GM18498 (cell line): Measurements from ENCODE around the gene PUS1.
"Not testable (repeated sequence)": the region's sequence is repeated elsewhere in the genome, so short reads cannot be mapped to it uniquely, and the experiment has no call there.

Experiments
- ATAC-seq: cut with Tn5 transposase; IDR thresholded peaks from one replicate; pipeline ENCODE4 v1.9.1; 2021; ENCODE audit warnings: mild to moderate bottlenecking, moderate library complexity; ENCODE audit not compliant: unreplicated experiment

The PUS1 gene

GRCh38 chr12:131959116-131959515 lies 30.0 kb downstream of the PUS1 start:
- no peak for ATAC-seq

GRCh38 chr12:131959641-131960589 lies 30.8 kb downstream of the PUS1 start:
- ATAC-seq: no peak

DNA sequence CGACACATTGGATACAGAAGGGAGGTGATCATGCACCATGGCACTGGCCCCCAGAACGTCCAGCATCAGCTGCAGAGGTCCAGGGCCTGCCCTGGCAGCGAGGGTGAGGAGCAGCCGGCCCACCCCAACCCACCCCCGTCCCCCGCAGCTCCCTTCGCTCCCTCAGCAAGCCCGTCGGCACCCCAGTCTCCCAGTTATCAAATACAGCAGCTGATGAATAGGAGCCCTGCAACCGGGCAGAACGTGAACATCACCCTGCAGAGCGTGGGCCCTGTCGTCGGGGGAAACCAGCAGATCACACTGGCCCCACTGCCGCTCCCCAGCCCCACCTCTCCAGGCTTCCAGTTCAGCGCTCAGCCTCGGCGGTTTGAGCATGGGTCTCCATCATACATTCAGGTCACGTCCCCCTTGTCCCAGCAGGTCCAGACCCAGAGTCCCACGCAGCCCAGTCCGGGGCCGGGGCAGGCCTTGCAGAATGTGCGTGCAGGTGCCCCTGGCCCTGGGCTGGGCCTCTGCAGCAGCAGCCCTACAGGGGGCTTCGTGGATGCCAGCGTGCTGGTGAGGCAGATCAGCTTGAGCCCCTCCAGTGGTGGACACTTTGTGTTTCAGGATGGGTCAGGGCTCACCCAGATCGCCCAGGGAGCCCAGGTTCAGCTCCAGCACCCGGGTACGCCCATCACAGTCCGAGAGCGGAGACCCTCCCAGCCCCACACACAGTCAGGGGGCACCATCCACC lies 31.7 kb downstream of the PUS1 start:
- not testable (repeated sequence) for ATAC-seq

GRCh38 chr12:131961328-131961727 lies 32.3 kb downstream of the PUS1 start:
- ATAC-seq: not testable (repeated sequence)

GRCh38 chr12:131962069-131962468 lies 33.0 kb downstream of the PUS1 start:
- no peak for ATAC-seq

GRCh38 chr12:131963381-131963780 lies 34.3 kb downstream of the PUS1 start:
- no peak for ATAC-seq

DNA sequence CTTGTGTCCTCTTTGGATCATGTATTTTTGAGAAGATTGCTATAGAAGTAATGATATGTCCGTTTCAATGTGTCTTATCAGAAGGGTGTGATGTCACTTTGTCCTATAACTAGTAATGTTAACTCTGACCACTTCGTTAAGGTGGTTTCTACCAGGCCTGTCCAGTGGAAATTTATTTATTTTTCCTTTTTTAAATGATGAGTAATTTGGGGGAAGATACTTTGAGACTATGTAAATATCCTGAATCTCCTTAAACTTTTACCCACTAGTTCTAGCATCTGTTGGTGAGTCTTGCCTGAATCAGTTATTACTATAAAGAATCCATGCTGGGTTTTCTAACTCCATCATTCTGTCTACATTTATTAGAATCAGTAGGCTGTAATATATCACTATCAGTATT lies 36.0 kb downstream of the PUS1 start:
- no peak for ATAC-seq

DNA sequence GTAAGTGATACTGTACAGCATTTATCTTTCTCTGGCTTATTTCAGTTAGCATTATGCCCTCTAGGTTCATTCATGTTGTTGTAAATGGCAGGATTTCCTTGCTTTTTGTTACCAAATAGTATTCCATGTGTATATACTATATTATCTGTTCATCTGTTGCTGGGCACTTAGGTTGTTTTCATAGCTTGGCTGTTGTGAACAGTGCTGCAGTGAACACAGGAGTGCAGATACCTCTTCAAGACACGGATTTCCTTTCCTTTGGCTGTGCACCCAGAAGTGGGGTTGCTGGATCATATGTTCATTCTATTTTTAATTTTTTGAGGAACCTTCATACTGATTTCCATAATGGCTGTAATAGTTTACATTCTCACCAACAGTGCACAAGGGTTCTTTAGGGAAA lies 42.1 kb downstream of the PUS1 start:
- no peak for ATAC-seq

DNA sequence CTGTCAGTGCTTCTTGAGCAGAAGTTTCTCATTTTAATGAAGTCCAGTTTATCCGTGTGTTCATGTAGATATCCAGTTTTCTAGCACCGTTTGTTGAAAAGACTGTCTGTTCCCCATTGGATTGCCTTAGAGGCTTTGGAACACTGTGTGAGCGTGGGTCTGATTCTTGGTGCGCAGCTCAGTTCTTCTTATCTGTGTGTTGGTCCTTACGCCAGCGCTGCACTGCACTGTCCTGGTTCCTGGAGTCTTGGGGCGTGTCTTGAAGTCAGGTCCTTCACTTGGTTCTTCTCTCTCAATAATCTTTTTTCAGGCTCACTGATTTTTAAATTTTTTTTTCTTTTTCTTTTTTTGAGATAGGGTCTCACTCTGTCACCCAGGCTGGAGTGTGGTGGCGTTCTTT lies 46.2 kb downstream of the PUS1 start:
- no peak for ATAC-seq

GRCh38 chr12:131979606-131980005 lies 50.5 kb downstream of the PUS1 start:
- no peak for ATAC-seq

GRCh38 chr12:131980263-131980662 lies 51.2 kb downstream of the PUS1 start:
- no peak for ATAC-seq

- no peak for ATAC-seq
Measured at GRCh38 chr12:131981388-131981787, 52.3 kb downstream of the PUS1 start.

DNA sequence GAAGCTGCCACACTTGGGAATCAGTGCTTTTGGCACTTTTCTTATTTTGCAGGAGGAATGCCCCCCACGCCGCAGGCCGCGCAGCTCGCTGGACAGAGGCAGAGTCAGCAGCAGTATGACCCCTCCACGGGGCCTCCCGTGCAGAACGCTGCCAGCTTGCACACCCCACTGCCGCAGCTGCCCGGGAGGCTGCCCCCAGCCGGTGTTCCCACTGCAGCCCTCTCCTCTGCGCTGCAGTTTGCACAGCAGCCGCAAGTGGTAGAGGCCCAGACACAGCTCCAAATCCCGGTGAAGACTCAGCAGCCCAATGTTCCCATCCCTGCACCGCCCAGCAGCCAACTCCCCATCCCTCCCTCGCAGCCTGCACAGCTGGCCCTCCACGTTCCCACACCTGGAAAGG lies 53.0 kb downstream of the PUS1 start:
- ATAC-seq: no peak

- ATAC-seq: no peak
Measured at GRCh38 chr12:131983026-131983425, 54.0 kb downstream of the PUS1 start.

- ATAC-seq: no peak
Measured at GRCh38 chr12:131983554-131983953, 54.5 kb downstream of the PUS1 start.

GRCh38 chr12:131984334-131984733 lies 55.3 kb downstream of the PUS1 start:
- ATAC-seq: no peak

- not testable (repeated sequence) for ATAC-seq
Measured at GRCh38 chr12:131985510-131985875, 56.4 kb downstream of the PUS1 start.

- no peak for ATAC-seq
Measured at GRCh38 chr12:131986361-131986760, 57.3 kb downstream of the PUS1 start.

DNA sequence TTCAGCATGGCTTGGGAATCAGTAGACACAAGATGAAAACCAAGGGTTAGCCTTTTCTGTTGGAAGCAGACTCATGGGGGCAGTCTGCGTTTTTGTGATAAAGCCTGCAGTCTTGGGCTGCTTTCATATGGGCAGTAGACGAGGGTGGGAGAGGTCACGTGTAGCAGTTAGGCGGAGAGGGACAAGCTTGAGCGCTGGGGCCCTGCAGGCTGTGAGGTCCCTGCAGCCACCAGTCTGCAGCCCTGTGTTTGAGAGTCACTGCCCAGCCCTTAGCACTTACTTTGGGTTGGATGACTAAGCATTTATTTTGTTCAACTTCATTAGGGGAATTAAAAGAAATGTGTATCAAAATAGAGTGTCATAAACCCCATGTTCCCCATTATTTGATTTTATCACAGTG lies 57.8 kb downstream of the PUS1 start:
- no peak for ATAC-seq

DNA sequence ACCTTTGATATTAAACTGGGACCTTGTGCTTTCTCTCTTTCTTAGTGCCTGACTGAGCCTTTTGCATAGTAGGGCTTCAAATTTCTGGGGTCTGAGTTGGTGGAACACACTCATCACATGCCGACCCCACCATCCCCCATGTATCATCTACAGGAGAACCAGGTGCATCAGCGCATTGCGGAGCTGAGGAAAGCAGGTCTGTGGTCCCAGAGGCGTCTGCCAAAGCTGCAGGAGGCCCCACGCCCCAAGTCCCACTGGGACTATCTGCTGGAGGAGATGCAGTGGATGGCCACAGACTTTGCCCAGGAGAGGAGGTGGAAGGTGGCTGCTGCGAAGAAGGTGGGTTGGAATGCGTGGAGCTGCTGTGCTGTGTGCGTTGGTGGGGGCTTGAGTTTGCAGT lies 58.5 kb downstream of the PUS1 start:
- ATAC-seq: no peak

GRCh38 chr12:131988054-131988796 lies 59.1 kb downstream of the PUS1 start:
- ATAC-seq: no peak
